WTC11 (cell line): ENCODE data around the gene ZNF407. TPM values are rescaled to one million over a fixed set of nuclear protein-coding genes. Genes with fewer than 3 reads are reported as not detected.

ENCODE experiments used
- ATAC-seq: fragments of 200-7000 bp; cut with Tn5 transposase; 2 replicates; pipeline ENCODE4 v1.10.0; 2021; ENCODE audit warnings: mild to moderate bottlenecking, moderate library complexity
- CTCF ChIA-PET: fragments of 300-600 bp; sonication (Branson Sonifier 250); formaldehyde crosslinking; loops from one replicate; lab custom pipeline; 2021; ENCODE audit warnings: antibody characterized with exemption; lab: Charles Lee
- POLR2A ChIA-PET: fragments of 350-600 bp; sonication (Branson Sonifier 250); formaldehyde crosslinking; loops from one replicate; lab custom pipeline; 2021; ENCODE audit warnings: antibody characterized with exemption; lab: Charles Lee
- DNase-seq: peaks from one replicate; pipeline ENCODE4 v3.0.0; 2021; ENCODE audit warnings: low spot score
- H3K27ac Mint-ChIP-seq: 2 replicates; pipeline ENCODE4 v1.8.0; 2021; ENCODE audit warnings: mixed read lengths
- H3K27me3 Mint-ChIP-seq: 2 replicates; pipeline ENCODE4 v1.8.0; 2021; ENCODE audit warnings: low read depth, mild to moderate bottlenecking, moderate library complexity, mixed read lengths
- H3K36me3 Mint-ChIP-seq: 2 replicates; pipeline ENCODE4 v1.8.0; 2021; ENCODE audit warnings: mixed read lengths
- H3K4me1 Mint-ChIP-seq: 2 replicates; pipeline ENCODE4 v1.8.0; 2022; ENCODE audit warnings: mixed read lengths
- H3K4me3 Mint-ChIP-seq: 2 replicates; pipeline ENCODE4 v1.8.0; 2021; ENCODE audit warnings: mild to moderate bottlenecking, moderate library complexity, mixed read lengths
- H3K9me3 Mint-ChIP-seq: 2 replicates; pipeline ENCODE4 v1.8.0; 2021; ENCODE audit warnings: mixed read lengths
- GABPB1 ChIP-seq: sonication (generic); formaldehyde crosslinking; IDR thresholded peaks from 2 replicates; pipeline ENCODE4 v1.8.1; 2023; ENCODE audit warnings: mild to moderate bottlenecking, missing genetic modification reagents
- JUN ChIP-seq: sonication (generic); formaldehyde crosslinking; IDR thresholded peaks from 2 replicates; pipeline ENCODE4 v1.8.0; 2023; ENCODE audit warnings: mild to moderate bottlenecking, missing genetic modification reagents
- KAT7 ChIP-seq: sonication (generic); formaldehyde crosslinking; IDR thresholded peaks from 2 replicates; pipeline ENCODE4 v1.8.1; 2023; ENCODE audit warnings: missing genetic modification reagents, mild to moderate bottlenecking, borderline replicate concordance
- NFE2L1 ChIP-seq: sonication (generic); formaldehyde crosslinking; IDR thresholded peaks from 2 replicates; pipeline ENCODE4 v1.8.1; 2023; ENCODE audit warnings: missing genetic modification reagents
- NR2C2 ChIP-seq: sonication (generic); formaldehyde crosslinking; IDR thresholded peaks from 2 replicates; pipeline ENCODE4 v1.8.0; 2022; ENCODE audit warnings: mild to moderate bottlenecking, missing genetic modification reagents
- RELA ChIP-seq: sonication (generic); formaldehyde crosslinking; IDR thresholded peaks from 2 replicates; pipeline ENCODE4 v1.8.1; 2022; ENCODE audit warnings: missing genetic modification reagents, mild to moderate bottlenecking, borderline replicate concordance
- TCF7 ChIP-seq: sonication (generic); formaldehyde crosslinking; IDR thresholded peaks from 2 replicates; pipeline ENCODE4 v1.8.0; 2022; ENCODE audit warnings: mild to moderate bottlenecking, low read depth, missing genetic modification reagents, moderate library complexity
- ZNF121 ChIP-seq: sonication (generic); formaldehyde crosslinking; IDR thresholded peaks from 2 replicates; pipeline ENCODE4 v1.8.0; 2023; ENCODE audit warnings: missing genetic modification reagents
- ZNF232 ChIP-seq: sonication (generic); formaldehyde crosslinking; IDR thresholded peaks from 2 replicates; pipeline ENCODE4 v1.8.0; 2022; ENCODE audit warnings: mild to moderate bottlenecking, missing genetic modification reagents
- total RNA-seq: library from RNA; stranded (reverse); gene quantifications from 3 replicates; pipeline ENCODE4 v1.2.3, GENCODE V29; 2021
- TF ChIP-seq, protein P1 (sequence below): sonication (generic); formaldehyde crosslinking; IDR thresholded peaks from 2 replicates; pipeline ENCODE4 v1.8.1; 2022; ENCODE audit warnings: missing genetic modification reagents, borderline replicate concordance
- TF ChIP-seq, protein P2 (sequence below): sonication (generic); formaldehyde crosslinking; IDR thresholded peaks from 2 replicates; pipeline ENCODE4 v1.8.1; 2023; ENCODE audit warnings: mild to moderate bottlenecking, missing genetic modification reagents, borderline replicate concordance
- TF ChIP-seq, protein P3 (sequence below): sonication (generic); formaldehyde crosslinking; IDR thresholded peaks from 2 replicates; pipeline ENCODE4 v1.8.0; 2022; ENCODE audit warnings: mild to moderate bottlenecking, missing genetic modification reagents
- TF ChIP-seq, protein P4 (sequence below): fragments of 200-600 bp; IDR thresholded peaks from 2 replicates; pipeline ENCODE4 v1.8.0; 2022; ENCODE audit warnings: antibody characterized with exemption
- TF ChIP-seq, protein P5 (sequence below): sonication (generic); formaldehyde crosslinking; IDR thresholded peaks from 2 replicates; pipeline ENCODE4 v1.8.0; 2022; ENCODE audit warnings: mild to moderate bottlenecking, missing genetic modification reagents
- TF ChIP-seq, protein P6 (sequence below): sonication (generic); formaldehyde crosslinking; conservative IDR thresholded peaks from 2 replicates; pipeline ENCODE4 v1.8.1; 2022; ENCODE audit warnings: mild to moderate bottlenecking, missing genetic modification reagents
- TF ChIP-seq, protein P7 (sequence below): sonication (generic); formaldehyde crosslinking; IDR thresholded peaks from 2 replicates; pipeline ENCODE4 v1.8.0; 2023; ENCODE audit warnings: mild to moderate bottlenecking, missing genetic modification reagents
- TF ChIP-seq, protein P8 (sequence below): sonication (generic); formaldehyde crosslinking; IDR thresholded peaks from 2 replicates; pipeline ENCODE4 v1.8.0; 2023; ENCODE audit warnings: missing genetic modification reagents
- TF ChIP-seq, protein P9 (sequence below): sonication (generic); formaldehyde crosslinking; conservative IDR thresholded peaks from 2 replicates; pipeline ENCODE4 v1.8.1; 2023; ENCODE audit warnings: mild to moderate bottlenecking, low read depth, missing genetic modification reagents, moderate library complexity

Gene ZNF407
- total RNA-seq, 1 experiment from 2014 or later, result 6.5 TPM

DNA sequence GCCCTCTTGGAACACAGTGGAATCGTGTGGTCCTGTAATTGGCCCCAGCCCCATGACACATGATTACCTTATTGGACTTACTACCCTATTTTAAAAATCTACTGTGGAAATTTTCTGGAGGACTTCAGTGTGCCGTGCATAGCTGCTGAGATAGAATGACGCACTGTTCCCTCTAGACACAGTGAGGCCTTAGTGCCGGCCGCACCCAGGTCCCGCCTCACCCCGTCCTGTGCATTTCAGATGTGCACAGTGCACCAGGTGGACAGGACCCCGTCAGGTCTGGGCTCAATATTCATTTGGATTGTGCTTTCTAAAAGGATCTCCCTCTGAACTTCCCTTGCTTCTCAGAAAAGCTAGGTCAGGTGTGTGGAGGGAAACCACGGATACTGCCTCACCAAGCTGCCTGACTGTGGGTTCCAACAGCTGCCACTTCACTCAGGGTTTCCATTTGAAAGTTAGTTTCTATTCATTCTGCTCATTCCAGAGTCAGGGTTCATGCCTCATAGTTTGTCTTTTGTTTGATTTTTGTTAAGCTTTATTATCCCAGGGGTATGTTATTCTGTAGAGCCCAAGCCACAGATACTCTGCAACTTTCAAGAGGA, 455.5 kb downstream of the ZNF407 start (continued):
- TF ChIP-seq, protein P1, sequence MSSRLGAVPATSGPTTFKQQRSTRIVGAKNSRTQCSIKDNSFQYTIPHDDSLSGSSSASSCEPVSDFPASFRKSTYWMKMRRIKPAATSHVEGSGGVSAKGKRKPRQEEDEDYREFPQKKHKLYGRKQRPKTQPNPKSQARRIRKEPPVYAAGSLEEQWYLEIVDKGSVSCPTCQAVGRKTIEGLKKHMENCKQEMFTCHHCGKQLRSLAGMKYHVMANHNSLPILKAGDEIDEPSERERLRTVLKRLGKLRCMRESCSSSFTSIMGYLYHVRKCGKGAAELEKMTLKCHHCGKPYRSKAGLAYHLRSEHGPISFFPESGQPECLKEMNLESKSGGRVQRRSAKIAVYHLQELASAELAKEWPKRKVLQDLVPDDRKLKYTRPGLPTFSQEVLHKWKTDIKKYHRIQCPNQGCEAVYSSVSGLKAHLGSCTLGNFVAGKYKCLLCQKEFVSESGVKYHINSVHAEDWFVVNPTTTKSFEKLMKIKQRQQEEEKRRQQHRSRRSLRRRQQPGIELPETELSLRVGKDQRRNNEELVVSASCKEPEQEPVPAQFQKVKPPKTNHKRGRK (CRISPR knock-in tag), result no peak
- TF ChIP-seq ZNF121 (CRISPR knock-in tag) (no peak), NFE2L1 (CRISPR knock-in tag) (no peak), TCF7 (CRISPR knock-in tag) (no peak), NR2C2 (no peak)
- TF ChIP-seq, protein P2, sequence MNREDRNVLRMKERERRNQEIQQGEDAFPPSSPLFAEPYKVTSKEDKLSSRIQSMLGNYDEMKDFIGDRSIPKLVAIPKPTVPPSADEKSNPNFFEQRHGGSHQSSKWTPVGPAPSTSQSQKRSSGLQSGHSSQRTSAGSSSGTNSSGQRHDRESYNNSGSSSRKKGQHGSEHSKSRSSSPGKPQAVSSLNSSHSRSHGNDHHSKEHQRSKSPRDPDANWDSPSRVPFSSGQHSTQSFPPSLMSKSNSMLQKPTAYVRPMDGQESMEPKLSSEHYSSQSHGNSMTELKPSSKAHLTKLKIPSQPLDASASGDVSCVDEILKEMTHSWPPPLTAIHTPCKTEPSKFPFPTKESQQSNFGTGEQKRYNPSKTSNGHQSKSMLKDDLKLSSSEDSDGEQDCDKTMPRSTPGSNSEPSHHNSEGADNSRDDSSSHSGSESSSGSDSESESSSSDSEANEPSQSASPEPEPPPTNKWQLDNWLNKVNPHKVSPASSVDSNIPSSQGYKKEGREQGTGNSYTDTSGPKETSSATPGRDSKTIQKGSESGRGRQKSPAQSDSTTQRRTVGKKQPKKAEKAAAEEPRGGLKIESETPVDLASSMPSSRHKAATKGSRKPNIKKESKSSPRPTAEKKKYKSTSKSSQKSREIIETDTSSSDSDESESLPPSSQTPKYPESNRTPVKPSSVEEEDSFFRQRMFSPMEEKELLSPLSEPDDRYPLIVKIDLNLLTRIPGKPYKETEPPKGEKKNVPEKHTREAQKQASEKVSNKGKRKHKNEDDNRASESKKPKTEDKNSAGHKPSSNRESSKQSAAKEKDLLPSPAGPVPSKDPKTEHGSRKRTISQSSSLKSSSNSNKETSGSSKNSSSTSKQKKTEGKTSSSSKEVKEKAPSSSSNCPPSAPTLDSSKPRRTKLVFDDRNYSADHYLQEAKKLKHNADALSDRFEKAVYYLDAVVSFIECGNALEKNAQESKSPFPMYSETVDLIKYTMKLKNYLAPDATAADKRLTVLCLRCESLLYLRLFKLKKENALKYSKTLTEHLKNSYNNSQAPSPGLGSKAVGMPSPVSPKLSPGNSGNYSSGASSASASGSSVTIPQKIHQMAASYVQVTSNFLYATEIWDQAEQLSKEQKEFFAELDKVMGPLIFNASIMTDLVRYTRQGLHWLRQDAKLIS (CRISPR knock-in tag), result no peak
- TF ChIP-seq, protein P3, sequence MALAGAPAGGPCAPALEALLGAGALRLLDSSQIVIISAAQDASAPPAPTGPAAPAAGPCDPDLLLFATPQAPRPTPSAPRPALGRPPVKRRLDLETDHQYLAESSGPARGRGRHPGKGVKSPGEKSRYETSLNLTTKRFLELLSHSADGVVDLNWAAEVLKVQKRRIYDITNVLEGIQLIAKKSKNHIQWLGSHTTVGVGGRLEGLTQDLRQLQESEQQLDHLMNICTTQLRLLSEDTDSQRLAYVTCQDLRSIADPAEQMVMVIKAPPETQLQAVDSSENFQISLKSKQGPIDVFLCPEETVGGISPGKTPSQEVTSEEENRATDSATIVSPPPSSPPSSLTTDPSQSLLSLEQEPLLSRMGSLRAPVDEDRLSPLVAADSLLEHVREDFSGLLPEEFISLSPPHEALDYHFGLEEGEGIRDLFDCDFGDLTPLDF, result no peak
- TF ChIP-seq, protein P4, sequence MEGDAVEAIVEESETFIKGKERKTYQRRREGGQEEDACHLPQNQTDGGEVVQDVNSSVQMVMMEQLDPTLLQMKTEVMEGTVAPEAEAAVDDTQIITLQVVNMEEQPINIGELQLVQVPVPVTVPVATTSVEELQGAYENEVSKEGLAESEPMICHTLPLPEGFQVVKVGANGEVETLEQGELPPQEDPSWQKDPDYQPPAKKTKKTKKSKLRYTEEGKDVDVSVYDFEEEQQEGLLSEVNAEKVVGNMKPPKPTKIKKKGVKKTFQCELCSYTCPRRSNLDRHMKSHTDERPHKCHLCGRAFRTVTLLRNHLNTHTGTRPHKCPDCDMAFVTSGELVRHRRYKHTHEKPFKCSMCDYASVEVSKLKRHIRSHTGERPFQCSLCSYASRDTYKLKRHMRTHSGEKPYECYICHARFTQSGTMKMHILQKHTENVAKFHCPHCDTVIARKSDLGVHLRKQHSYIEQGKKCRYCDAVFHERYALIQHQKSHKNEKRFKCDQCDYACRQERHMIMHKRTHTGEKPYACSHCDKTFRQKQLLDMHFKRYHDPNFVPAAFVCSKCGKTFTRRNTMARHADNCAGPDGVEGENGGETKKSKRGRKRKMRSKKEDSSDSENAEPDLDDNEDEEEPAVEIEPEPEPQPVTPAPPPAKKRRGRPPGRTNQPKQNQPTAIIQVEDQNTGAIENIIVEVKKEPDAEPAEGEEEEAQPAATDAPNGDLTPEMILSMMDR, result no peak
- TF ChIP-seq, protein P5, sequence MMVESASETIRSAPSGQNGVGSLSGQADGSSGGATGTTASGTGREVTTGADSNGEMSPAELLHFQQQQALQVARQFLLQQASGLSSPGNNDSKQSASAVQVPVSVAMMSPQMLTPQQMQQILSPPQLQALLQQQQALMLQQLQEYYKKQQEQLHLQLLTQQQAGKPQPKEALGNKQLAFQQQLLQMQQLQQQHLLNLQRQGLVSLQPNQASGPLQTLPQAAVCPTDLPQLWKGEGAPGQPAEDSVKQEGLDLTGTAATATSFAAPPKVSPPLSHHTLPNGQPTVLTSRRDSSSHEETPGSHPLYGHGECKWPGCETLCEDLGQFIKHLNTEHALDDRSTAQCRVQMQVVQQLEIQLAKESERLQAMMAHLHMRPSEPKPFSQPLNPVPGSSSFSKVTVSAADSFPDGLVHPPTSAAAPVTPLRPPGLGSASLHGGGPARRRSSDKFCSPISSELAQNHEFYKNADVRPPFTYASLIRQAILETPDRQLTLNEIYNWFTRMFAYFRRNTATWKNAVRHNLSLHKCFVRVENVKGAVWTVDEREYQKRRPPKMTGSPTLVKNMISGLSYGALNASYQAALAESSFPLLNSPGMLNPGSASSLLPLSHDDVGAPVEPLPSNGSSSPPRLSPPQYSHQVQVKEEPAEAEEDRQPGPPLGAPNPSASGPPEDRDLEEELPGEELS (CRISPR knock-in tag), result no peak

DNA sequence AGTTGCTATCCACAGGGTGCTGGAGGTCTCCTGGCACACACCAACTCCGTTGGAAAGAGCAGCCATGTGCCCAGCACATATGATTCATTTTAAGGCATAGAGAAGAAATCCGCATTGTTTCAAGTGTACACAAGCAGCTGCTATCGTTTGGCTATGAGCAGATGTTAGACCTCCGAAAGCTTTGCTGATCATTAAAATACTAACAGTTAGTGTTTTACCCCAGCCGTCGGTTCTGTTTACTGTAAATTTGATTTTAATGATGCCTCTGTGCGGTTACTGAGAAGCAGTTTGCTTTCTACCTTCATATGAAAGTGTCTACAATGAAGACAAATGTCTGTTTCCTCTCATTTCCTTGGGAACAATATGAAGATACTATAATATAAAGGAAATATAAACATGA, 456.4 kb downstream of the ZNF407 start:
- Mint-ChIP-seq H3K27me3 (no peaks in the 10 kb centered on the region), H3K9me3 (no peaks in the 10 kb centered on the region), H3K36me3 (no peaks in the 10 kb centered on the region), H3K4me1 (peaks cover 2% of the 10 kb centered on the region), H3K4me3 (no peak overlapping the region), H3K27ac (no peak overlapping the region)
- CTCF ChIA-PET, result interaction anchor here (2.9 kb wide), 1 partner anchor 13 kb away, joined by 14 read pairs; no protein-coding TSS in a partner anchor
- POLR2A ChIA-PET, result no interaction called here
- DNase-seq (no peak), ATAC-seq (no peak)
- TF ChIP-seq, protein P6, sequence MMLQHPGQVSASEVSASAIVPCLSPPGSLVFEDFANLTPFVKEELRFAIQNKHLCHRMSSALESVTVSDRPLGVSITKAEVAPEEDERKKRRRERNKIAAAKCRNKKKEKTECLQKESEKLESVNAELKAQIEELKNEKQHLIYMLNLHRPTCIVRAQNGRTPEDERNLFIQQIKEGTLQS (CRISPR knock-in tag), result no peak
- TF ChIP-seq, protein P7, sequence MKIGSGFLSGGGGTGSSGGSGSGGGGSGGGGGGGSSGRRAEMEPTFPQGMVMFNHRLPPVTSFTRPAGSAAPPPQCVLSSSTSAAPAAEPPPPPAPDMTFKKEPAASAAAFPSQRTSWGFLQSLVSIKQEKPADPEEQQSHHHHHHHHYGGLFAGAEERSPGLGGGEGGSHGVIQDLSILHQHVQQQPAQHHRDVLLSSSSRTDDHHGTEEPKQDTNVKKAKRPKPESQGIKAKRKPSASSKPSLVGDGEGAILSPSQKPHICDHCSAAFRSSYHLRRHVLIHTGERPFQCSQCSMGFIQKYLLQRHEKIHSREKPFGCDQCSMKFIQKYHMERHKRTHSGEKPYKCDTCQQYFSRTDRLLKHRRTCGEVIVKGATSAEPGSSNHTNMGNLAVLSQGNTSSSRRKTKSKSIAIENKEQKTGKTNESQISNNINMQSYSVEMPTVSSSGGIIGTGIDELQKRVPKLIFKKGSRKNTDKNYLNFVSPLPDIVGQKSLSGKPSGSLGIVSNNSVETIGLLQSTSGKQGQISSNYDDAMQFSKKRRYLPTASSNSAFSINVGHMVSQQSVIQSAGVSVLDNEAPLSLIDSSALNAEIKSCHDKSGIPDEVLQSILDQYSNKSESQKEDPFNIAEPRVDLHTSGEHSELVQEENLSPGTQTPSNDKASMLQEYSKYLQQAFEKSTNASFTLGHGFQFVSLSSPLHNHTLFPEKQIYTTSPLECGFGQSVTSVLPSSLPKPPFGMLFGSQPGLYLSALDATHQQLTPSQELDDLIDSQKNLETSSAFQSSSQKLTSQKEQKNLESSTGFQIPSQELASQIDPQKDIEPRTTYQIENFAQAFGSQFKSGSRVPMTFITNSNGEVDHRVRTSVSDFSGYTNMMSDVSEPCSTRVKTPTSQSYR (CRISPR knock-in tag), result no peak
- TF ChIP-seq ZNF232 (CRISPR knock-in tag) (no peak), GABPB1 (CRISPR knock-in tag) (no peak), NFE2L1 (CRISPR knock-in tag) (no peak), JUN (CRISPR knock-in tag) (no peak), KAT7 (CRISPR knock-in tag) (no peak), RELA (CRISPR knock-in tag) (no peak), NR2C2 (no peak)
- TF ChIP-seq, protein P8, sequence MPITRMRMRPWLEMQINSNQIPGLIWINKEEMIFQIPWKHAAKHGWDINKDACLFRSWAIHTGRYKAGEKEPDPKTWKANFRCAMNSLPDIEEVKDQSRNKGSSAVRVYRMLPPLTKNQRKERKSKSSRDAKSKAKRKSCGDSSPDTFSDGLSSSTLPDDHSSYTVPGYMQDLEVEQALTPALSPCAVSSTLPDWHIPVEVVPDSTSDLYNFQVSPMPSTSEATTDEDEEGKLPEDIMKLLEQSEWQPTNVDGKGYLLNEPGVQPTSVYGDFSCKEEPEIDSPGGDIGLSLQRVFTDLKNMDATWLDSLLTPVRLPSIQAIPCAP (CRISPR knock-in tag), result no peak
- TF ChIP-seq, protein P9, sequence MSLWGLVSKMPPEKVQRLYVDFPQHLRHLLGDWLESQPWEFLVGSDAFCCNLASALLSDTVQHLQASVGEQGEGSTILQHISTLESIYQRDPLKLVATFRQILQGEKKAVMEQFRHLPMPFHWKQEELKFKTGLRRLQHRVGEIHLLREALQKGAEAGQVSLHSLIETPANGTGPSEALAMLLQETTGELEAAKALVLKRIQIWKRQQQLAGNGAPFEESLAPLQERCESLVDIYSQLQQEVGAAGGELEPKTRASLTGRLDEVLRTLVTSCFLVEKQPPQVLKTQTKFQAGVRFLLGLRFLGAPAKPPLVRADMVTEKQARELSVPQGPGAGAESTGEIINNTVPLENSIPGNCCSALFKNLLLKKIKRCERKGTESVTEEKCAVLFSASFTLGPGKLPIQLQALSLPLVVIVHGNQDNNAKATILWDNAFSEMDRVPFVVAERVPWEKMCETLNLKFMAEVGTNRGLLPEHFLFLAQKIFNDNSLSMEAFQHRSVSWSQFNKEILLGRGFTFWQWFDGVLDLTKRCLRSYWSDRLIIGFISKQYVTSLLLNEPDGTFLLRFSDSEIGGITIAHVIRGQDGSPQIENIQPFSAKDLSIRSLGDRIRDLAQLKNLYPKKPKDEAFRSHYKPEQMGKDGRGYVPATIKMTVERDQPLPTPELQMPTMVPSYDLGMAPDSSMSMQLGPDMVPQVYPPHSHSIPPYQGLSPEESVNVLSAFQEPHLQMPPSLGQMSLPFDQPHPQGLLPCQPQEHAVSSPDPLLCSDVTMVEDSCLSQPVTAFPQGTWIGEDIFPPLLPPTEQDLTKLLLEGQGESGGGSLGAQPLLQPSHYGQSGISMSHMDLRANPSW (CRISPR knock-in tag), result no peak
